GM19025 (cell line): ENCODE data around the gene IL1R2.
A peak's percentile ranks its signal among the peaks of the same experiment; 100 is the strongest.

Experiments used
- ATAC-seq: cut with Tn5 transposase; IDR thresholded peaks from one replicate; pipeline ENCODE4 v1.9.1; 2021; ENCODE audit warnings: mild to moderate bottlenecking, low read depth, moderate library complexity; ENCODE audit not compliant: unreplicated experiment

Gene IL1R2

DNA sequence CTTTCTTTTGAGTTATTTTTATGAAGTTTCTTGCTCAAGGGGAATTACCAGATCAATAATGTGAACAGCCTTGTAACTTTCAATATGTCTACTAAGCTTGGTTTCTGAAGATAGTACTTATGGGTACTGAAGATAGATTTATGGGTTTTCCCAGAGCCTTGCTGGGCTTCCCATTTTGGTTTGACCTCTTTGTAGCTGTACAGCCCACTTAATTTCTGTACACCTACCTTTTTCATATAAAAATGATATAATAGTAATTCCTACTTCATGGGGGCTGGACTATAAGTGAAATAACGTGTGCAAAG, 22.2 kb downstream of the IL1R2 start:
- ATAC-seq, result no peak

DNA sequence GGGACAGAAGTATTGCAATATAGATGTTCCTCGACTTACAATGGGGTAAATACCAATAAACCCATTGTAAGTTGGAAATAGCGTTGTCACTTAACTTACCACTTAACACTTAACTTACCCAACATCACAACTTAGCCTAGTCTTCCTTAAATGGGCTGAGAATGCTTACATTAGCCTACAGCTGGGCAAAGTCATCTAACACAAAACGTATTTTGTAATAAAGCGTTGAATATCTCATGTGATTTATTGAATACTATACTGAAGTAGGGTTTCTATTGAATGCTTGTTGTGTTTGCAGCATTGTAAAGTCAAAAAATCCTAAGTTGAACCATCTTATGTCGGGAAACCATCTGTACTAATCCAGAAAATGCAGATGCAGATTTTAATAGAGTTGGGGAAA, 23.6 kb downstream of the IL1R2 start:
- ATAC-seq, result no peak

DNA sequence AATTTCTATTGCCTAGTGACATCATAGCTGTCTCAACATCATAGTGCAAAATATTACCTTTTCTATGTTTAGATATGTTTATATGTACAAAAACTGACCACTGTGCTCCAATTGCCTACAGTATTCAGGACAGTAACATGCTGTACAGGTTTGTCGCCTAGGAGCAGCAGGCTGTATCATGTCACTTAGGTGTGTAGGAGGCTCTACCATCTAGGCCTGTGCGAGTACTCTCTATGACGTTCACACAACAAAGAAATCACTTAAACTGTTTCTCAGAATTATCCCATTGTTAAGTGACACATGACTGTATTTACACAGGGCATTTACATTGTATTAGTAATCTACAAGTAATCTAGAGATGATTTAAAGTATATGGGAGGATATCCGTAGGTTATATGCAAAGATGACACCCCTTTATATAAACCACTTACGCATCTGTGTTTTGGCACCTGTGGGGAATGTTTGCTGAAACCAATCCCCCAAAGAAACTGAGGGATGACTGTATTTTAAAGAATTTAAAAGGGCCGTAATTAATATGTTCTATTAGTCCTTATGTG, 24.7 kb downstream of the IL1R2 start:
- no peak for ATAC-seq

DNA sequence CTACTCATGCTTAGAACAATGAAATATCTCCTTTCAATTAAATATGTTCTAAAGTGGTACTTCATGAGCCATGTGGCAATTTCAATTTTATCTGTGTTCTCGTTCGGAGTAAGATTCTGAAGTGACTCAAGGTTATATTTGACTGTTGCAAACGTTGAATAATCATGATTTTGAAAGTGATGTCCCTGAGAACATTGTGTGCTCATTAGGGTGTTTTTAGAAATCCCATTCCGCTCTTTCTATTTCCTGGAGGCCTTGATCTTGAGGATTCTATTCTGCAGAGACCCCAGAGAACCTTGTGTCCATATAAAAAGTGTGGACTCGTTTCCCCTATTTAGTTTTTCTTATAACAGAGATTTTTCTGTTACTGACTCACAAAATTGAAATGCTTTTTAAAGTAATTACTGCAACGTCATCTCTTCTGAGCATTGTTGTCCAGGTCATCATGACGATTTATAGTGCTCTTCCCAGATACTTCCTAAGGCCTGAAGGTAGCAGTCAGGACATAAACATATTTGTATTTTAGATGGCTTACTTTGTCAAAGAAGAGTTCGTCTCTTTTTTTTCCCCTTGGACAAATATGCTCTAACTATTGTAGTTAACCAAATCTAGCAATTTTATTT, 27.2 kb downstream of the IL1R2 start:
- ATAC-seq, result no peak

DNA sequence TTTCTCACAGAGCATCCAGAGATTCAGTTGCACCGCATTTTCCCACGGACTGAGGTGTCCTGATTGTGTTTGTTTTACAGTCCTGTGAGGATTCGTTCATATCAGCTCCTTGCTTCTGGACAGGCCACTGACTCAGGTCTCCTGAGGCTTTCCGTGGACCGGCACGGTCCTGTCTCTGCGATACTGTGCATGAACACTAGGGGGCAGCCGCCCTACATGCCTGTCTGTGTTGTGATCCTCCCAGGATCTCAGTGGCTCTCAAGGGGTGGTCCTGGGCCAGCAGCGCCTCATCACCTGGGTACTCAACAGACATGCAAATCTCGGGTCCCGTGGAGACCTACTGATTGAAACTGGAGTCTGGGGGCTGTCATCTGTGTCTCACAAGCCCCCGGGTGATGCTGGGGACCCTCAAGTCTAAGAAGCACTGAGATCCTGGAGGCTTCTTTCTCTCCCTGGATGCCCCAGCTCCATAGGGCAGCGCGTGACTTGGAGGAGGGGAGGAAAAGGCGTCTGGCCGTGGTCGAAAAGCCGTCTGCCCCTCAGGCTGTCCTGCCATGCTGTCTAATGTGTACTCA, 28.9 kb downstream of the IL1R2 start:
- ATAC-seq, result peak; percentile 40

DNA sequence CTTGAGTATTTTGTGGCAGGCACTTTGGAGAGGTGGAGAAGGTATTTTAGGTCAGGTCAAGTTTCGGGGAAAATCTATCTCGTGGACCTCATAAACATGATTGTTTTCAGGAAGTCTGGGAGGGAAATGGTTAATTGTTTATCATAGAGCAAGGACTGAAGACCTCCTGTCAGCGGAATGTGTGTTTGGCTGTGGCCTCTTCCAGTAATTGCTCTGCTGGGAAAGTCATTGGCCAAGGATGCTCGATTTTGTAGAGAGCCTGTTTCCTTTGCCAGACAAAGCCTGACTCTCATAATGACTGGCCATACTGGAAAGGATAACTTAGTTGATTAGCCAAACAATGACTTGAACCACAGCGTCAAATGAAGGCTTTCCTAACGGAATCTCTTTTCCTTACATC, 30.0 kb downstream of the IL1R2 start:
- no peak for ATAC-seq

DNA sequence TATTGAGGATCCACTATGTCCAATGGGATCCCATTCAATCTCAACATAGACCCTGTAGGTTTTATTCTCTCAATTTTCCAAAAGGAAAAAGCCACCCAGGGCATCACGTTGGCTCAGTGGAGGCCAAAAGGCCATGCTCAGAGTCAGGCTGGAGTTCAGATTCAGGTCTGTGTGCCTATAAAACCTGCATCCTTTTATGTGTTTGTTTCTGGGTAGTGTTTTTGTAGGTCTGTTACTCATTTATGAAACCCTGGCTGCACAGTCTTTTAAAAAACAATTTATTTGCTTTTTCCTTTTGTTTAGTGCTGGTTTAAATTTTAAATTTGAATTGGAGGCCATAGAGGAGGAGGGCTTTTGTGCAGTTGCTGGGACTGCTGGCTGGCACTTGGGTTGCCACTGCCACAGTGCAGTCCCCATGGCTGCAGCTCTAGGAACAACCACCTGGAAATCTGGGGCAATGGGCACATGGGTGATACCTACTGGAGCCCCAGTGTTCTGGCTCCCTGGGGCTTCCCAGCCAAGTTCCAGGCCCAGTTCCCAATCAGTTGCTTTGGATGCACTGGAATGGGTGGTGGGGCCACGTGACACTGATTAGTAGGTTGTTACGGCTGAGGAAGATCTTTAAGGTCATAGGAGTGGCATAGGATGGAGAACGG, 31.3 kb downstream of the IL1R2 start:
- no peak for ATAC-seq

DNA sequence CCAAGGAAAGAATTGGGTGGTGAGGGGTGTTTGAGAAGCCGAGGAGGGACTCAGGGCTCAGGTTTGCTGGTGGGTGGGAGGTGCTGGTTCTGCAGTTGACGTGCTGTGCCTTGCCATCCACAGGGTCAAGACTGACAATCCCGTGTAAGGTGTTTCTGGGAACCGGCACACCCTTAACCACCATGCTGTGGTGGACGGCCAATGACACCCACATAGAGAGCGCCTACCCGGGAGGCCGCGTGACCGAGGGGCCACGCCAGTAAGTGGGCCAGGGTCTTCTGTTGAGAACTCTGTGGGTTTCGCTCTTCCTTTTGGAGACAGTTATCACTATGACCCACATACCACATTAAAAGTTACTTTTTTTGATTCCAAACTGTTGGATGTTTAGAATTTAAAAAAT, 32.6 kb downstream of the IL1R2 start:
- no peak for ATAC-seq

DNA sequence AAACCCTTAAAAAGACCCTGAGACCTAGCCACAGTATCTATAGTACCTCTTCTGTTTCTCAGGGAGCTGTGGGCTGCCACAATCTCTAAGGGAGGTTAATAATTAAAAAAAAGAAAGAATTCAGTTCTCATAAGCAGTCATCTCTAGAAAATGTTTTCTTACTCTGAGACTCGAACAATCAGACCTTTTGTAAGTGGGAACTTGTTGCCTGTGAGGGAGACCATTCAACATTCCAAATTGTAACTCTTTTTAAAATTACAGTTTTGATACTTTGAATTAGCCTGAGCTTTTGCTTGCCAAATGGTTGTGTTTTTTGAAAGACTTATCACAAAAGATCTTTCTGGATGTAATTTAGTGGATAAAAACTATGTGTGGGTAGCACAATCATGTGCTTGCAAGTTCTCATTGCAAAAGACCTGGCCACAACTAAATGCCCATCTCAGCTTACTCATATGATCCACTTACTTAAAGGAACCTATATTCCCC, 33.3 kb downstream of the IL1R2 start:
- peak; percentile 63 for ATAC-seq

DNA sequence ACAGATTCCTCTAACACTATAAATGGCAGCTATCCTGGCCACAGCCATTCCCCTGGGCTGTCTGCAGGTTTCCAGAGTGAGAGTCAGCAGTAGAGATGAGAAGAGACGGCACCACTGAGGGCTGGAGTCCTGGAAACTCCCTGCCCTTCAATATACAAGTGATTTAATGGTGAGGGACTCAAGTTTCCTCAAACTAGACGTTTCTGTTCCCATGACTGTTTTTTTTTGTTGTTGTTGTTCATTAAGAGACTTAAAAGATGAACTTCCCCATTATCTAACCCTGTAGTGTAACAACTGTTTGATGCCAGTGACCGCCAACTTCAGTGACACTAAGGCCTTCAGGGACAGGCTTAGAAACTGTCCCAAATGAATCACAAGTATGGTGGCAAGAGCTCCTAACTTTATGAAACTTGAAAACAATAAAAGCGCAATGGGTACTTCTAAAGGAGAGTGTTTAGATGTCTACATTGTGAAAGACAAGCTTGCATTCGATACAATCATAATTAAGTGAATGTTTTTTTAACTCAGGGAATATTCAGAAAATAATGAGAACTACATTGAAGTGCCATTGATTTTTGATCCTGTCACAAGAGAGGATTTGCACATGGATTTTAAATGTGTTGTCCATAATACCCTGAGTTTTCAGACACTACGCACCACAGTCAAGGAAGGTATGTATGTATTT, 34.0 kb downstream of the IL1R2 start:
- peak; percentile 63 for ATAC-seq

DNA sequence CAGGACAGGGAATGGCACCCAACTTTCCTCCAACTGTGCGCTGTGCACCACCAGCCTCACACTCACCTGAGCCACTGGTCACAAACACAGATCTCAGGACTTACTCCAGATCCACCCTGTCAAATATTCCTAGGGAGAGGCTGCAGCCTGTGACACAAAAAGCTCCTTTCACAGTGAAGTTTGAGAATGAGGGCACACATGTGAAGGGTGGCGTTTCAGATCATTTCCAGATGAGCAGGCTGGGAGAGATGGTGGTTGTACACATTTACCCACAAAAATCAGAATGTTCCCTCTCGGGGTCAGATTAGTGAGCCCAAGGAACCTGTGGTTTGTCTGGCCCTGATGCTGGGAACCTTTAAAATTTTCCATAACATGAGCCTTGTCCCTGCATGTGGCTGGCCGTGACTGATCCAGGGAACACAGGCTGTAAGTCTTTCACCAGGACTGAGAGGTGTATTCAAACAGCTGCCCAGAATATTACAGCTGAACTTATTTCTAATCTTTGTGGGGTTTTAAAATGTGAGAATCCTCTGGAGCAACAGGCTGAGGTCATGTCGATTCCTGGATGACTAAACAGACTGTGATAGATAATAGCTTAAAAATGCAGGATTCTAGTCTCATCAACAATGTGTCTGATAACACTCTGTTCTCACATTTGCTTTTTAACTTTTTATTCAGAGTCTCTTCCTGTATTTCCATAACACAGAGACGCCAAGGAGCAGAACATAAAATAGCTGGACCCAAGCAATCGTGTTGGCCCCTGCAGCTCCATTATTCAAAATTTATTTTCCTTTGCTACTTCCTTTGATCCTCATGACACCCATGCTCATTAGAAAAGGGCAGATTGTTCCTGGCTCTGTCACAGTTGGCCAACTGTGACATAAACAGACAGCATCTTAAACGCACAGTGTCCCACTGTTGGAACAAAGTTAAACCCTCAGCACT, 35.5 kb downstream of the IL1R2 start:
- no peak for ATAC-seq

DNA sequence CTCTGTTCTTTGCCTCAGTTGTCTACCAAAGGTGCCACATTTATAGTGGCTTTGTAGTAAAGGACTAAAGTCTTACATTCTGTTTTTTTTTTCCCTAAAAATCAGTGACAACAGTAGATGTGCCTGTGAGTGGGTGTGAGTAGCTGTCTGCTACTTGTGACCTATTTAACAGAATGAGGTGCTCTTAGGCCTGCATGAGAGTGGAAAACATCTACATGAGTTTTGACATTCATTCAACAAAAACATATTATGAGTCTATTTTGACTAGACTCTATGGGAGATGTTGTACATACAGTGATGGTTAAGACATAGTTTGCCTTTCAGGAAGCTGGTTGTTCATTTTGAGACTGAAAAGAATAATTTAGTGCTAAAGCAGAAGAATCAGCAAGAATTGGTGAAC, 36.7 kb downstream of the IL1R2 start:
- ATAC-seq, result no peak

DNA sequence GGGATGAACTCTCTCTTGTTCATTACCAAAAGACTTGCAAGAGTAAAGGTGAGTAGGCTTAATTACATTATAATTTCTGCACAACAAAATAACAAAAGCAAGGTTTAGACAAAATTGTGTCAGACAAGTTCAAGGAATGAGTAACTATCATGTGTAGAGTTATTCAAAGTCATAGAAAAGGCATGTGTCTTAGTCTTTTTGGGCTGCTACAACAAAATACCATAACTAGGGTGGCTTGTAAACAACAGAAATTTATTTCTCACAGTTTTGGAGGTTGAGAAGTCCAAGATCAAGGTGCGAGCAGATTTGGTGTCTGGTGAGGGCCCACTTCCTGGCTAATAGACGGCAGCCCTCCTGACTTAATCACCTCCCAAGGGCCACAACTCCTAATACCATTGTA, 37.6 kb downstream of the IL1R2 start:
- no peak for ATAC-seq

DNA sequence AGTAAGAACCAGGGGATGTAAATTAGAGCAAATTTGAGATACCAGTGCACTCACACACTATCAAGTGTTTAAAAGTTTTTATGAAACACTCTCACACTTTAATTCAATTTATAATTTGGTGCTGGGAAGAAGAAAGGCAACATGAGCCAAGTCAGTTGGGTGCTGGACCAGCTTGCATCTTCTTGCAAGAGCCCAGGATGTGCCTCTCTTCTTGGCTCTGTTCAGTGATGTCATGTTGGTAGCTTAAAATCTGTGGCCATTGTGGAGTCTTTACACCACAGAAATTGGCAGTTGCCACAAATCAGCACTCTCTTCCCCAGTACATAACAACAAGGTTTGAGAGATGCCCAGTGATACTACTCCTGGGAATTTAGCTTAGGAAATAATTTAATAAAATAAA, 38.2 kb downstream of the IL1R2 start:
- no peak for ATAC-seq

DNA sequence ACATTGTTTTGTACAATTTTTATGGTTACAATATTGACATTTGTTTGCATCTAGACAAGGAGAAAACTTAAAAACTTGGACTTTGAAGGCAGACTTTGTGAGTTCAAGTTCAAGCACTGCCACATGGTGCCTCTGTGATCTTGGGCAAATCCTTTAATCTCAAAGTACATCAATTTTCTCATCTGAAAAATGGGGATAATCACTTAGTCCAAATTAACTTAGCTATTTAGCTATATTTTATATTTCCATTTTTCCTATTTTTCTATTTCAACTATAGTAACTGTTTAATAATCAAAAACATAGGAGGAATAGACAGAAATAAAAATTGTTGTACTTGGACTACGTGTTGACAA, 38.7 kb downstream of the IL1R2 start:
- ATAC-seq, result no peak

DNA sequence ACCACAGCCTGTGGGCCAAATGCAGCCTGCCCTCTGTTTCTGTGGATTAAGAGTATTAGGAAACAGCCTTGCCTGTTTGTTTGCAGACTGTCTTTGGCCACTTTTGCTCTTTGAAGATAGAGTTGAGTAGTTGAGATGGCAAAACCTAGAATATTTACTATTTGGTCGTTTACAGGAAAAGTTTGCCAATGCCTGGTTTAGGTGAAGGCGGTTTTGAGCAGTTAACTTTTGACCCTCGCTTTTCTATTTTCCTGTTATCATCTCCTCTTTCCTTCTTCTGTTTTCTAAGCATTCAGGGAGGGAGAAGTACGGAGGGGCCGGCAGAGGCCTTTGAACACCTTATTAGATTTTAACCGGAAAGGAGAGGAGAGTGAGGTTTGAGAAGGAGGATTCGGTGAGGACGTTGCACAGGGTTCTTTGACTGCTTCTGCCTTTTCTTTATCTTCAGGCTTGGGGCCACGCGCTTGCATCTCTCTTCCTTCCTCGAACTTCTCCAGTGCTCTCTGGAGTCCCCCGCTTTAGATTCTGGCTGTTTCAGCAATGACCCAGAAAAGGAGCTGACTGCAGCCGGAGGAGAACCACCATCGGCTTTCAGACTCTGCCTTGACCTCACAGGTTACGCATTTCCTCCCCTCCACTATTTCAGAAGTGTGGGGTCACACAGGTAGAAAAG, 39.2 kb downstream of the IL1R2 start:
- no peak for ATAC-seq

DNA sequence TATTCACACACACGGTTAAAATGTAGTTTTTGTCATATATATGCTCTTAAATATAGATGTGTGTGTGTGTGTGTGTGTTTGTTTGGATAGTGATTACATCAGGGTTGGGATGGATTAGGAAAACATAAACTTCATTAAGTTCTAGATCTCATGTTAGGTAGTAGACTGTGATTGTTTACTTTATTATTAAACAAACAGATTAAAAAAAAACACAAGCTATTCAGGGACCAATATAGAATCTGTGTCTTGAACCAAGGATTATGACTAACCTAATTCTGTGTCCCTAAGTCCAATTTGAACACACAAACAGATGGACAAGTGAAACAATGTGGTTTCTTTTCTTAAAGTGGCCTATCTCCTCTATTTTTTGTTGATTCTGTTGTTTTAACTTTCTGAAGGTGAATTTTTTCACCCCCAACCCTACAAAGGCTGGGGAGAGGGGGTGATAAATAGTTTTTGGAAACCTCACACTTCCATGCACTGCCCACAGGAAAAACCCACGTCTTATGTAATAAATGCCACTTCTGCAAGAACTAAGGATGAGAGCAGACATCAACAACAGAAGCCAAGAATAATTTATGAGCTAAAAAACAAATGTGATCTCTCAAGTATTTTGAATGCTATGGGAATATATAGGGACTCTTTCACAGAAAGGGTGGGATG, 40.7 kb downstream of the IL1R2 start:
- ATAC-seq, result no peak

DNA sequence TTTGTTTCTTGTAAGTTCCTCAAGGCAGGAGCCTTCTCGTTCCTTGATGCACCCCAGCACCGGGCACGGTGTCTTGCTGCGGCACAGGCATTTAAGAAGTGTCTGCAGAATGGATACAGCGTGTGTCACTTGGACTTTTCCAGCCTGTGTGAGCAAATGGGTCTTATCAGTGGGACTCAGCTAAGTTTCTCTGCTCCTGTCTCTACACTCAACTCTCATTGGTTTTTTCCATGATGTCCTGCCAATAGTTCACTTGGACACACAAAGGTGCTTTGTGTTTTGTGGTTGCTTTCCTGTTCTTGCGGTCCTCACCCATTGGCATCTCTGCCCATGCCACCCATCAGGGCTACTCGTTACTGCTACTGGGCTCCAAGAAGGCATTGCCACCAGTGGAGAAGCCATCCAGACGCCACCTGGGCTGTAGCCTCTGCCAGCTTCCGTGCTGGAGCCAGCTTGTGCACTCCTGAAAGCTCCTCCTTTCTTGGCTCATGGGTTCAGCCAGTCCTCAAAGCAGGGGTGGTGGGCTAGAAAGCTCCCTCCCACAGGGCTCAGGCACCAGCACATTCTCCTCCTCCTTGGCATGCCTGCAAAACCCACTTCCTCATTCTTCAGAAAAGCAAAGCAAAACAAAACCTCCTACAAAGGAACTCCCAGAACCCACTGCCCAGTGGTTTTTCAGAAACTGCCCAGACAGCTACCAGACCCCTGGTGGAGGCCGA, 41.4 kb downstream of the IL1R2 start:
- ATAC-seq, result peak; percentile 87
